HepG2 (cell line): ENCODE measurements around the gene HCFC1R1. TPM values are rescaled to one million over a fixed set of nuclear protein-coding genes. Genes with fewer than 3 reads are reported as not detected.

Source experiments
- ARNTL ChIP-seq: sonication (generic); formaldehyde crosslinking; IDR thresholded peaks from 2 replicates; pipeline ENCODE4 v1.4.0; 2020; ENCODE audit warnings: mild to moderate bottlenecking, missing genetic modification reagents
- HNRNPLL ChIP-seq: fragments of 200-400 bp; formaldehyde crosslinking; IDR thresholded peaks from 2 replicates; pipeline ENCODE4 v1.6.1; 2017; ENCODE audit warnings: mild to moderate bottlenecking, low read depth, low read length; ENCODE audit not compliant: poor library complexity, severe bottlenecking
- MYC ChIP-seq: sonication (generic); formaldehyde crosslinking; IDR thresholded peaks from 2 replicates; pipeline ENCODE4 v1.9.0; 2021; ENCODE audit warnings: missing genetic modification reagents, borderline replicate concordance
- RFXAP ChIP-seq: sonication (generic); formaldehyde crosslinking; IDR thresholded peaks from 2 replicates; pipeline ENCODE4 v1.4.0; 2020; ENCODE audit warnings: missing genetic modification reagents, borderline replicate concordance
- ZBED4 ChIP-seq: sonication (generic); formaldehyde crosslinking; IDR thresholded peaks from 2 replicates; pipeline ENCODE4 v1.4.0; 2020; ENCODE audit warnings: missing genetic modification reagents, borderline replicate concordance
- ZBTB14 ChIP-seq: sonication (generic); formaldehyde crosslinking; IDR thresholded peaks from 2 replicates; pipeline ENCODE4 v1.4.0; 2020; ENCODE audit warnings: missing genetic modification reagents
- ZGPAT ChIP-seq: IDR thresholded peaks from 2 replicates; pipeline ENCODE4 v1.6.1; 2016; ENCODE audit warnings: mild to moderate bottlenecking
- ZNF142 ChIP-seq: sonication (generic); formaldehyde crosslinking; IDR thresholded peaks from 2 replicates; pipeline ENCODE4 v1.4.0; 2020; ENCODE audit warnings: missing genetic modification reagents
- ZNF33B ChIP-seq: sonication (generic); formaldehyde crosslinking; IDR thresholded peaks from 2 replicates; pipeline ENCODE4 v1.5.1; 2020; ENCODE audit warnings: mild to moderate bottlenecking, missing genetic modification reagents
- ZNF343 ChIP-seq: sonication (generic); formaldehyde crosslinking; IDR thresholded peaks from 2 replicates; pipeline ENCODE4 v1.4.0; 2020; ENCODE audit warnings: mild to moderate bottlenecking, missing genetic modification reagents
- ZNF441 ChIP-seq: sonication (generic); formaldehyde crosslinking; IDR thresholded peaks from 2 replicates; pipeline ENCODE4 v1.7.0; 2021; ENCODE audit warnings: missing genetic modification reagents, borderline replicate concordance
- ZNF549 ChIP-seq: sonication (generic); formaldehyde crosslinking; IDR thresholded peaks from 2 replicates; pipeline ENCODE4 v1.5.0; 2020; ENCODE audit warnings: missing genetic modification reagents
- ZNF567 ChIP-seq: sonication (generic); formaldehyde crosslinking; IDR thresholded peaks from 2 replicates; pipeline ENCODE4 v1.8.1; 2023; ENCODE audit warnings: mild to moderate bottlenecking, missing genetic modification reagents, borderline replicate concordance
- ZNF772 ChIP-seq: sonication (generic); formaldehyde crosslinking; IDR thresholded peaks from 2 replicates; pipeline ENCODE4 v1.5.0; 2020; ENCODE audit warnings: mild to moderate bottlenecking, missing genetic modification reagents
- polyA plus RNA-seq, 8 experiments: library from polyadenylated mRNA; depleted of rRNA in 3 of 8; stranded (reverse) in 7 of 8; unstranded in 1 of 8; fragments of >200 nt; fragmentation: Illumina TruSeq in 4 of 8; extraction: Trizol in 4 of 8; gene quantifications; 2 replicates each; pipeline versions ENCODE4 v1.2.1 to v1.2.3, GENCODE V29; 2011 to 2016; ENCODE audit warnings: low read depth in 4 of 8, missing spikeins in 1 of 8, mixed read lengths in 1 of 8; ENCODE audit not compliant: insufficient read depth in 1 of 8
- total RNA-seq, 5 experiments: library from RNA; depleted of rRNA; stranded (reverse); fragments of >200 nt; fragmentation: Illumina TruSeq; extraction: Trizol; gene quantifications; 2 replicates each; pipeline ENCODE4 v1.2.3, GENCODE V29; 2016; ENCODE audit warnings: low read depth in 1 of 5
- TF ChIP-seq, protein P1 (sequence below): sonication (generic); formaldehyde crosslinking; IDR thresholded peaks from 2 replicates; pipeline ENCODE4 v1.5.1; 2020; ENCODE audit warnings: missing genetic modification reagents, mild to moderate bottlenecking, borderline replicate concordance

Gene HCFC1R1
- total and polyA plus RNA-seq, 2 of the 13 experiments (the other 11 are each of a cell fraction or from before 2014, with no cell fraction given), result 13.8 to 16.1 TPM

GRCh38 chr16:3059041-3059722 lies 35.4 kb upstream of the HCFC1R1 start (continued):
- no peak for TF ChIP-seq ZNF549
- TF ChIP-seq ZNF142, result peak; percentile 36; the same call in 1 of the 2 replicates
- TF ChIP-seq ZNF343, result peak; percentile 47; the same call in 1 of the 2 replicates
- no peak for TF ChIP-seq RFXAP (CRISPR knock-in tag)
- 0 out of 2 replicates have a peak, but pooled peaks have one; percentile 50 for TF ChIP-seq ZNF33B (CRISPR knock-in tag)
- TF ChIP-seq ZBED4 (CRISPR knock-in tag), result peak; percentile 61; the same call in 1 of the 2 replicates
- peak; percentile 73 for TF ChIP-seq ZNF772 (CRISPR knock-in tag)
- TF ChIP-seq HNRNPLL, result peak; percentile 29
- TF ChIP-seq ZBTB14 (CRISPR knock-in tag), result peak; percentile 65; the same call in 1 of the 2 replicates
- peak; percentile 78 for TF ChIP-seq ARNTL
- TF ChIP-seq MYC (CRISPR knock-in tag), result peak; percentile 78
- peak; percentile 80 for TF ChIP-seq ZGPAT
- TF ChIP-seq, protein P1, sequence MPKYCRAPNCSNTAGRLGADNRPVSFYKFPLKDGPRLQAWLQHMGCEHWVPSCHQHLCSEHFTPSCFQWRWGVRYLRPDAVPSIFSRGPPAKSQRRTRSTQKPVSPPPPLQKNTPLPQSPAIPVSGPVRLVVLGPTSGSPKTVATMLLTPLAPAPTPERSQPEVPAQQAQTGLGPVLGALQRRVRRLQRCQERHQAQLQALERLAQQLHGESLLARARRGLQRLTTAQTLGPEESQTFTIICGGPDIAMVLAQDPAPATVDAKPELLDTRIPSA (CRISPR knock-in tag), result no peak
- no peak; the same call in 1 of the 2 replicates for TF ChIP-seq ZNF441 (CRISPR knock-in tag)
- TF ChIP-seq ZNF567 (CRISPR knock-in tag), result peak; percentile 81; the same call in 1 of the 2 replicates
